Neural cell (in vitro differentiated cells): ENCODE results near the gene HIPK2.

ENCODE experiments used
- CTCF ChIP-seq: fragments of 450-650 bp; IDR thresholded peaks from 2 replicates; pipeline ENCODE4 v1.5.1; 2014; ENCODE audit warnings: antibody characterized with exemption, mild to moderate bottlenecking, moderate library complexity; ENCODE audit not compliant: poor library complexity, severe bottlenecking
- EP300 ChIP-seq: fragments of 450-650 bp; conservative IDR thresholded peaks from 2 replicates; pipeline ENCODE4 v1.6.1; 2014; ENCODE audit warnings: antibody characterized with exemption, mild to moderate bottlenecking, moderate library complexity; ENCODE audit not compliant: poor library complexity, severe bottlenecking
- EZH2 ChIP-seq: fragments of 200-600, 300-800 bp; shearing (Covaris generic), sonication (generic); IDR thresholded peaks from 2 replicates; pipeline ENCODE4 v1.6.1; 2014; ENCODE audit warnings: antibody characterized with exemption, low read length, borderline replicate concordance, mild to moderate bottlenecking; ENCODE audit not compliant: insufficient read depth, poor library complexity, severe bottlenecking
- MXI1 ChIP-seq: fragments of 450-650 bp; conservative IDR thresholded peaks from 2 replicates; pipeline ENCODE4 v1.6.1; 2014; ENCODE audit warnings: antibody characterized with exemption, mild to moderate bottlenecking; ENCODE audit not compliant: poor library complexity, severe bottlenecking
- POLR2AphosphoS5 ChIP-seq: IDR thresholded peaks from 2 replicates; pipeline ENCODE4 v1.6.1; 2012
- RAD21 ChIP-seq: fragments of 450-650 bp; conservative IDR thresholded peaks from 2 replicates; pipeline ENCODE4 v1.6.1; 2014; ENCODE audit warnings: antibody characterized with exemption, mild to moderate bottlenecking, moderate library complexity
- REST ChIP-seq: IDR thresholded peaks from 2 replicates; pipeline ENCODE4 v1.6.1; 2012; ENCODE audit warnings: borderline replicate concordance
- SMC3 ChIP-seq: fragments of 450-650 bp; conservative IDR thresholded peaks from 2 replicates; pipeline ENCODE4 v1.6.1; 2014; ENCODE audit warnings: antibody characterized with exemption, mild to moderate bottlenecking, moderate library complexity; ENCODE audit not compliant: poor library complexity

GRCh38 chr7:139526578-139527544 is 250.9 kb downstream of the HIPK2 start:
- TF ChIP-seq CTCF (no peak), EZH2 (no peak), RAD21 (no peak), EP300 (no peak), MXI1 (no peak), SMC3 (no peak), POLR2AphosphoS5 (no peak), REST (no peak)
